GM08714 (cell line): ENCODE measurements around the gene CLIC4.
"Not testable (repeated sequence)": the region's sequence is repeated elsewhere in the genome, so short reads cannot be mapped to it uniquely, and the experiment has no call there.

ENCODE experiments used
- H3K4me3 ChIP-seq: fragments of 200-500 bp; sonication (Bioruptor generic); 2 replicates; pipeline ENCODE4 v1.5.1; 2014; ENCODE audit warnings: mild to moderate bottlenecking, low read length, inconsistent platforms
- ZNF274 ChIP-seq: IDR thresholded peaks from 2 replicates; pipeline ENCODE4 v1.6.1; 2012; ENCODE audit warnings: mild to moderate bottlenecking, low read depth, low read length

Gene CLIC4

DNA sequence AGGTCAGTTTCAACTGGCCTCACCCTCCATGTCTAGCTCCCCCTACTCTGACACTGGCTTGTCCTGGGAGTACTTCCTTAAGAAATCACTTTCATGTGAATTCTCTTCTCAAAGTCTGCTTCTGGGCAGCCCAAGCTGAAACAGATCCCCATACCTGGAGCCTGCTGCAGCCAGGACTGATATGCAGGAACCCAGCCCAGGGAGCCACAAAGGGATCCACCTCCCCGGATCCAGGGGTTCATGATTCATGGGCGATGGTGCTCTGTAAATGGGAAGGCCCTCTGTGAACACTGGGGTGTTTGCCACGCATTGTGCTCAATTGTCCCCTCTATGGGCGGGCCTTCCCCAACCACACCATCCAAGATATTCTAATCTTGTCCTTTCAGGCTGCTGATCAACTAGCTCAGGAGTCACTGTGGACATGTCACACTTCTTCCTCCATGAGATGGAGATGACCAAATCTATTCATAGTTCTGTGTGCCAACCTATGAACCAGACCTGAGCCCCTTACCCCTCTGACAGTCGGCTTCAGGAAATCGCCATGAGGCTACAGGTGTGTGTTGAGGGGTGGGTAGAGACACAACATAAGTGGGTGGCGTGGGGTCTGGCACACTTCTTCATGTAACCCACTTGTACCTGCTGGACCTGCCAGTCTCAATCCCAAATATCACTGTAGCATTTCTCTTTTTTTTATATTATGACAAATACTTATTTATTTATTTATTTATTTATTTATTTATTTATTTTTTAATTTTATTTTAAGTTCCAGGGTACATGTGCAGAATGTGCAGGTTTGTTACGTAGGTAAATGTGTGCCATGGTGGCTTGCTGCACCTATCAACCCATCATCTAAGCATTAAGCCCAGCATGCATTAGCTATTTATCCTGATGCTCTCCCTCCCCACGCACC, 143.1 kb downstream of the CLIC4 start:
- TF ChIP-seq ZNF274, result no peak
- H3K4me3 ChIP-seq, result no peak overlapping the region

DNA sequence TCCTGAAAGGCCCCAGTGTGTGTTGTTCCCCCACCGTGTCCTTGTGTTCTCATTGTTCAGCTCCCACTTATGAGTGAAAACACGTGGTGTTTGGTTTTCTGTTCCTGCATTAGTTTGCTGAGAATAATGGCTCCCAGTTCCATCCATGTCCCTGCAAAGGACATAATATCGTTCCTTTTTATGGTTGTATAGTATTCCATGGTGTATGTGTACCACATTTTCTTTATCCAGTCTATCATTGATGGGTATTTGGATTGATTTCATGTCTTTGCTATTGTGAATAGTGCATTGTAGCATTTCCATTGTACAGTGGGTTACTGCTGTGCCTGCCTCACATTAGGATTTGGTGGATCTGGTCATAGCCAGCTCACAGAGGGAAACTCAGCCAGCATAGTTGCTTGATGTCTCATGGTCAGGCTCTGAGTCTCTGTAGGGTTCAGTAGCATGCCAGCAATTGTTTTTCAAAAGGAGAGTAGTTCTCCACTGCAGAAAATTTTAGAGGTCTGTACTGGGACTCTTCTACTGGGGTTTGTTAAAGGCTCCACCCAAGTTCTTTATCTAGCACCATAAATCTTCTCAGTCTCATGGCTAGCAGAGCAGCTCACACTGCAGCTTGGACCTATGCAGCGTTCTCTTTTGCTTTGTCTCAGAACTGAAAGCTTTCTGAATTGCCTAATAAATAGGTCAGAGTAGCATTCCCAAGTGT, 143.9 kb downstream of the CLIC4 start:
- H3K4me3 ChIP-seq, result no peak overlapping the region
- no peak for TF ChIP-seq ZNF274

DNA sequence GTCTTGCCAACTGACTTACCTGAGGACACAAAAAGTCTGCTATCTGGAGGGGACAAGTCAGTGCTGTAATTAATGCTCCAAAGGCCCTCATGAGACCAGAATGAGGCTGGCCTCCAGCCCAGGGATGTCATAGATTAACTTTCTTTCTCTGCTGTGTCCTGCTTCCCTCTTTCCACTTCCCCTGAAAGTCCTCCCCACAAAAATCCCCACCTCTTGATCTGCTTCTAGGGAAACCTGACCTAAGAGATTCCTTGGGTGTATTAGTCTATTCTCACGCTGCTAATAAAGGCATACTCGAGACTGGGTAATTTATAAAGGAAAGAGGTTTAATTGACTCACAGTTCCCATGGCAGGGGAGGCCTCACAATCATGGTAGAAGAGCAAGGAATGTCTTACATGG, 145.6 kb downstream of the CLIC4 start:
- H3K4me3 ChIP-seq, result no peak overlapping the region
- no peak for TF ChIP-seq ZNF274

DNA sequence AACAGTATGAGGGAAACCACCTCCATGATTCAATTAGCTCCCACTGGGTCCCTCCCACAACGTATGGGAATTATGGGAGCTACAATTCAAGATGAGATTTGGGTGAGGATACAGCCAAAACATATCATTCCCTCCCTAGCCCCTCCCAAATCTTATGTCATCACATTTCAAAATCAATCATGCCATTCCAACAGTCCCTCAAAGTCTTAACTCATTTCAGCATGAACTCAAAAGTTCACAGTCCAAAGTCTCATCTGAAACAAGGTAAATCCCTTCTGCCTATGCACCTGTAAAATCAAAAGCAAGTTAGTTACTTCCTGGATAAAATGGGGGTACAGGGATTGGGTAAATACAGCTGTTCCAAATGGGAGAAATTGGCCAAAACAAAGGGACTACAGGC, 146.1 kb downstream of the CLIC4 start:
- H3K4me3 ChIP-seq, result not testable (repeated sequence)

DNA sequence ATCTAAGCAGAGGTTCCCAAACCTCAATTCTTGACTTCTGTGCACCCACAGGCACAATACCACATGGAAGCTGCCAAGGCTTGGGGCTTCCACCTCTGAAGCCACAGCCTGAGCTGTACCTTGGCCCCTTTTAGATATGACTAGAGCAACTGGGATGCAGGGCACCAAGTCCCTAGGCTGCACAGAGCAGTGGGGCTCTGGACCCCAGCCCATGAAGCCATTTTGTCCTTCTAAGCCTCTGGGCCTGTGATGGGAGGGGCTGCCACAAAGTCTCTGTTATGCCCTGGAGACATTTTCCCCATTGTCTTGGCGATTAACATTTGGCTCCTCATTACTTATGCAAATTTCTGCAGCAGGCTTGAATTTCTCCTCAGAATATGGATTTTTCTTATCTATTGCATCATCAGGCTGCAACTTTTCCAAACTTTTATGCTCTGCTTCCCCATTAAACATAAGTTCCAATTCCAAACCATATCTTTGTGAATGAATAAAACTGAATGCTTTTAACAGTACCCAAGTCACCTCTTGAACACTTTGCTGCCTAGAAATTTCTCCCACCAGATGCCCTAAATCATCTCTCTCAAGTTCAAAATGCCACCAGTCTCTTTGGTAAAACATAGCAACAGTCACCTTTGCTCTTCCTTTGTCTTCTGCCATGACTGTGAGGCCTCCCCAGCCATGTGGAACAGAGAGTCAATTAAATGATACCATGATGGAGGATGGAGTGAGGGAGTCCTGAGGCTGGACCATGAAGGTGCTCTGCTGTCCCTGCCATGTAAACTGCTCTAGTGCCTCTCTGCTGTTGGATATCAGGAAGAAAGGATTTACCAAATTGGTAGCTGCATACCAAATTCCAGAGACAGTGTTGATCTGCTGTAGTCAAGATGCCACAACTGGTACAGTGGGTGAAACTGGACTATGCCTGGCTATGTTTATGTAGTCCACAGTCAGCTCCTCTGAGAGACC, 147.2 kb downstream of the CLIC4 start:
- TF ChIP-seq ZNF274, result no peak
- H3K4me3 ChIP-seq, result no peak overlapping the region

DNA sequence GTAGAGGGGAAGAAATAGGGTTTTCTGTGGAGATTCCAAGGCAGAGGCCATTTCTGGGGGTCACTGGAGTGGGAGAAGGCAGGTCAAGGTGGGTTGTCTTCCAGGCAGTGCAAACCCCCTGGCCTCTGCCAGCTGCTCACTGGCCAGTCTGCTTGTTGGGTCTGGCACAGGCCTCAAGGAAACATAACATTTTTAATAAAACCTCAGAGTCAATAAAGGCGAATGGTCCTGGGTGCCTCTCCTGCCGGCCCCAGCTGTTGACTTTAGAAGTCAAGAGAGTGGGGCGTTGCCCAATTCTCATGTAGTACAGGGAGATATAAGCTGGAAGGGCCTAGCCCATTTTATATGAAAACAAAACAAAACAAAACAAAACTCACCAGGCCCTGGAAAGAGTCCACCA, 148.2 kb downstream of the CLIC4 start:
- no peak for TF ChIP-seq ZNF274
- no peak overlapping the region for H3K4me3 ChIP-seq
